ENCODE results near the gene KPNA6. TPM values are rescaled to one million over a fixed set of nuclear protein-coding genes. Genes with fewer than 3 reads are reported as not detected.

The KPNA6 gene
- total RNA-seq, 6 experiments from 2014 or later, result 116 to 132 (median 122) TPM

DNA sequence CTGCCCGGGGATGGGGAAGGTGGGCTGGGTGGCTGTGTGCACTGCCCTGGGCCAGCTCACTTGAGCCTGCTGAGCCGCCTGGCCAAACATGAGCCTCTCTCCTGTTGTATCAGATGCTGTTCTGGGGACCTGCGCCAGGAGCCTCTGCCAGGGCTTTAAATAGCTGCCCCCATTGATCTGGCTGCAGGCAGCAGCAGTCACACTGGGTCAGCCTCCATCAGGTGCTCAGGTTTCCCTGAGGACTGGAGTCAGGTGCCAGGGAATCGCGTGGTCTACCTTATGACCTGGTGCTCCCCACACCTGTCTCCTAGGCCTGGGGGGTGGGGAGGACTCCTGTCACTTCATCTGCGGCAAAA lies 91.8 kb downstream of the KPNA6 start:
- TF ChIP-seq, protein P1, sequence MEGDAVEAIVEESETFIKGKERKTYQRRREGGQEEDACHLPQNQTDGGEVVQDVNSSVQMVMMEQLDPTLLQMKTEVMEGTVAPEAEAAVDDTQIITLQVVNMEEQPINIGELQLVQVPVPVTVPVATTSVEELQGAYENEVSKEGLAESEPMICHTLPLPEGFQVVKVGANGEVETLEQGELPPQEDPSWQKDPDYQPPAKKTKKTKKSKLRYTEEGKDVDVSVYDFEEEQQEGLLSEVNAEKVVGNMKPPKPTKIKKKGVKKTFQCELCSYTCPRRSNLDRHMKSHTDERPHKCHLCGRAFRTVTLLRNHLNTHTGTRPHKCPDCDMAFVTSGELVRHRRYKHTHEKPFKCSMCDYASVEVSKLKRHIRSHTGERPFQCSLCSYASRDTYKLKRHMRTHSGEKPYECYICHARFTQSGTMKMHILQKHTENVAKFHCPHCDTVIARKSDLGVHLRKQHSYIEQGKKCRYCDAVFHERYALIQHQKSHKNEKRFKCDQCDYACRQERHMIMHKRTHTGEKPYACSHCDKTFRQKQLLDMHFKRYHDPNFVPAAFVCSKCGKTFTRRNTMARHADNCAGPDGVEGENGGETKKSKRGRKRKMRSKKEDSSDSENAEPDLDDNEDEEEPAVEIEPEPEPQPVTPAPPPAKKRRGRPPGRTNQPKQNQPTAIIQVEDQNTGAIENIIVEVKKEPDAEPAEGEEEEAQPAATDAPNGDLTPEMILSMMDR (IDR thresholded peaks at IDR 0.05), result no peak
- peak overlapping the region; percentile 91 for H3K27ac Mint-ChIP-seq
- H3K4me3 Mint-ChIP-seq, result peak overlapping the region; percentile 91
- no peak for DNase-seq
- H3K4me1 Mint-ChIP-seq (ENCODE audit: low read depth), result peaks cover 68% of the 10 kb centered on the region
- H3K27me3 Mint-ChIP-seq (ENCODE audit: insufficient read depth), result peaks cover 9% of the 10 kb centered on the region
- no peaks in the 10 kb centered on the region for H3K9me3 Mint-ChIP-seq
- peaks cover 16% of the 10 kb centered on the region for H3K36me3 Mint-ChIP-seq (ENCODE audit: low read depth)

DNA sequence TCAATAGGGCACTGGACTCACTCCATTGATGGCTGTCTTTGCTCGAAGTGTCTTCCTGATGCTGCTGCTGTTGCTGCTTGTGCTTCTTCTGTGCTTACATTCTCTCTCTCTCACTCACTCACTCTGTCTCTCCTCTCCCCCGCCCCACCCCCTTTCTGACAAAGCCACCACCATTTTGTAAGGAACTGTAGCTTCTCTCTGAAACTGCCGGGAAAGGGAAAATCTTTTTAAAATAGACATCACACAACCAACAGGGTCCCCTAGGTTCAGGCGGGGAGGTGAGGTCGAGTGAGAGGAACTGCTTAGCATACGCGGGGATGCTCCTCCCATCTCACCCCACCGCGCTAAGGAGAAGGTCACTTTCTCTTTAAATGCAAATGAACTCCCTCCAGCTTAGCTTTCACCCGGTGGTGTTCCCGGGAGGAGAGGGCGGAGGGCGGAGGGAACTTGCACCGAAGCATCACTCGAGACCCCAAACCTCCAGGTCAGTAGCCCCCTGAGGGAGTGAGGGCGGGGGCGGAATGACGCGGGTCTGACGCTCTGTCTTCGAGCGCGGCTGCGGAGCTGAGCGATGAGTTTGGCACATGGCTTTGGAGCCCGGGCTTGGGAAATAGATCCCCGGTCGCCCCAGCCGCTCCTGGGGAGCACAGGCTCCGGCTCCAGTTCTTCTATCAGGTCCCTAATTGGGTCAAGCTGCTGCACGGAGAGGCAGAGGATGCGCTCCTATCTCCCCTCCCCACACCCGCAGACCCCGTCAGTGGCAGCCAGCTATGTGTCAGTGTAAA lies 92.6 kb downstream of the KPNA6 start, which contains the start of gene CCDC28B:
Gene CCDC28B, plus strand, starts transcription at position 370 of the 785 bp plus-strand sequence. CDS start 1,341 bp downstream, outside the sequence.
- TF ChIP-seq, protein P1 (IDR thresholded peaks at IDR 0.05), result no peak
- H3K9me3 Mint-ChIP-seq, result no peaks in the 10 kb centered on the region
- H3K4me3 Mint-ChIP-seq, result peak within 1 kb of the TSS; percentile 91
- DNase-seq, result peak; percentile 74
- peaks cover 72% of the 10 kb centered on the region for H3K4me1 Mint-ChIP-seq (ENCODE audit: low read depth)
- H3K27ac Mint-ChIP-seq, result peak within 1 kb of the TSS; percentile 91
- H3K27me3 Mint-ChIP-seq (ENCODE audit: insufficient read depth), result peaks cover 9% of the 10 kb centered on the region
- H3K36me3 Mint-ChIP-seq (ENCODE audit: low read depth), result peaks cover 16% of the 10 kb centered on the region

DNA sequence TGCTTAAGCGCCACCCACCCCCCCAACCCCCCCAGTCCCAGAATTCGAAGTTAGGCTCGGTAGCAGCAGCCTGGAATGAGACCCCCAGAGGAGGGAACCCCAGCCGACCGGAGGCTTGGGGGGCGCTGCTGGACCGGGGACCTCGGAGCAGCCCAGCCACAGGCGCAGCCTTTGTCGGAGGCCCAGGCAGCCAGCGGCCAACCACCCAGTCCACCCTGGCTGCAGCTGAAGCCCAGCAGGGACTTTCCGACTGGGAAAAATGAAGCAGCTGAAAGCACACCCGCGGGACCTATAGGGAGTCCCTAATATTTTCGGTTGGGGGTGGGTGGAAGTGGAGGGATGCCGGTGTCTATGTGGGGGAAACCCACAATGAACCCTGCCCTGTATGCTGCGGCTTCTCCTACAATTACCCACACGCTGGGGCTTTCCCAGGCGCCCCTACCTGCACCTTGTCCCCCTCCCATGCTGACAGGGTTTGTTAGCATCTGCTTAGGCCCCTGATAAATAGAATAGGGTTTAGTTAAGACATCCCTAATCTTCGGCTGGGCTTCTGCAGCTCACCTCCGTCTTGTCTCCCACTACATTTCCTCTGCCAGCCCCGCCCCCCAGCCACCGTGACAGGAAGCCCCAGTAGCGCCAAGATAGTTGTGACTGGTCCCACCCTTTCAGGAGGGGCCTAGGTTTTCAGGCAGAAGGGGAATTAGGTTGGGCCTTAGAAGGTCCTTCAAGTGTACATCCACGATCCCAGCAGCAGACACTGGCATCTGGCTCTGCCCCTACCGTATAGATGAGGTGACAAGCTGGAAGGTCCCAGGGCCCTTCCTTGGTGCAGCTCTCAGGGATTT lies 93.4 kb downstream of the KPNA6 start:
- Mint-ChIP-seq H3K27me3 (ENCODE audit: insufficient read depth) (peaks cover 5% of the 10 kb centered on the region), H3K27ac (peak overlapping the region; percentile 91), H3K4me1 (ENCODE audit: low read depth) (peaks cover 70% of the 10 kb centered on the region), H3K4me3 (peak overlapping the region; percentile 91), H3K9me3 (no peaks in the 10 kb centered on the region), H3K36me3 (ENCODE audit: low read depth) (peaks cover 12% of the 10 kb centered on the region)
- TF ChIP-seq, protein P1 (IDR thresholded peaks at IDR 0.05), result peak; percentile 41; the same call in 1 of the 2 replicates
- DNase-seq, result peak; percentile 57

DNA sequence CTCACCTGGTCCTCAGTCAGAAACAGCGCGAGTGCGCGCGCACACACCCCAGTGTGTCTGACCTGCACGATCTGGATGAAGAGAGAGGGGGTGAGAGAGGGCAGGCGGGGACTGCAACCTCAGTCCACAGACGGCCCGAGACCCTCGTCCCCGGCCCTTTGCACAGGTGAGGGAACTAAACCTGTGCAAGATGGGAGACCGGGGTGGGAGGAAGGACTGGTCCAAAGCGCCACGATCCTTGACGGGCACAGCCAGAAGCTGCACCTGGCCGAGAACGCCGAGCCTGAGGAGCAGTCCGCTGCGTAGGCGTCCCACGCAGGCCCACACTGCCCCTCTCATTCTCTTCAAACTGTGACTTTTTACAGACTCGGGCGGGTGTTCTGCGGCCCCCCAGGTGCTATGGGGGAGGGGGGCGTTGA lies 97.1 kb downstream of the KPNA6 start:
- H3K4me3 Mint-ChIP-seq, result peak overlapping the region; percentile 90
- peaks cover 44% of the 10 kb centered on the region for H3K4me1 Mint-ChIP-seq (ENCODE audit: low read depth)
- TF ChIP-seq, protein P1 (IDR thresholded peaks at IDR 0.05), result no peak
- DNase-seq, result no peak
- H3K27ac Mint-ChIP-seq, result peak overlapping the region; percentile 86
- H3K36me3 Mint-ChIP-seq (ENCODE audit: low read depth), result peaks cover 7% of the 10 kb centered on the region; the same call in 1 of the 2 replicates
- H3K9me3 Mint-ChIP-seq, result no peaks in the 10 kb centered on the region
- peaks cover 1% of the 10 kb centered on the region for H3K27me3 Mint-ChIP-seq (ENCODE audit: insufficient read depth)

DNA sequence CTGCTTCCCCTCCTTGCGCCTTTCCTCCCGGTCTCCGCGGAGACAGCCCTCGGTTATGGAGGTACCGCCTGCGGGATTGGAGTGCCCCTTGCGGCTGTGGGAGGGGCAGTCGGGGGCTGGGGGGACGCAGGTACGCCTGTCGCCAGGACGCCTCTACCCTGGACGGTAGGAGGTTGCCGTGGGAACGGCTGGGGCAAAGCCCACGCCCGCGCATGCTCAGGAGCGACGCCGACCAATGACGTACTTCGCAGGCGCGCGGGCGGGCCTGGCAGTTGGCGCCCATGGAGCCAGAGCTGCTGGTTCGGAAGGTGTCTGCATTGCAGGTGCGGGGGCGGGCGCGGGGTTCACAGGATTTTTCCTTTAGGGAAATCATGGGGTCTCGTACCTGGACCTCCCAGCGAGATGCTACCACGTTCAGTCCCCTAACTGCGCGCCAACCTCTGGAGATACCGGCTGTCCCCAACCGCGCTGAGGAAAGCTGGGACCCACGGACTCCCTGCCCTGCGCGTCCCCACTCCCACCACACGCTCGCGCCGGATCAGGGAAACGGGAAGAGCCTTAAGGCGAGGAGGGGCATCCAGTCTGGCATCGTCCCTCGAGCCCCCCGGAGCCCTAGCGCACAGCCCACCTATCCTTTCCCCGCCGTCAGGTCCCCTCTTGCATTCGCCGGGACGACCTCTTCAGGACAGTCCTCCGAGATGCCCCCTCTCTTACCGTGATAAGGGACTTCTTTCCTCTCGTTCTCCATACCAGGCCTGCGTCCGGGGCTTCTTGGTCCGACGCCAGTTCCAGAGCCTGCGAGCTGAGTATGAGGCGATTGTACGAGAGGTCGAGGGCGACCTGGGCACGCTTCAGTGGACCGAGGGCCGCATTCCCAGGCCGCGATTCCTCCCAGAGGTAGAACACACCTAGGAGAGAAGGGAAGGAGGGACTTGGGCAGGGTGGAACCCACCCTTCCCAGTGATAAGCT lies 97.8 kb downstream of the KPNA6 start, which contains the start of gene IQCC:
Gene IQCC, plus strand, starts transcription at position 271 of the 970 bp plus-strand sequence. Its CDS starts 11 bp downstream, at position 282.
- H3K9me3 Mint-ChIP-seq, result no peaks in the 10 kb centered on the region
- peak within 1 kb of the TSS; percentile 86 for H3K27ac Mint-ChIP-seq
- H3K4me3 Mint-ChIP-seq, result peak within 1 kb of the TSS; percentile 90
- peaks cover 39% of the 10 kb centered on the region for H3K4me1 Mint-ChIP-seq (ENCODE audit: low read depth)
- TF ChIP-seq, protein P1 (IDR thresholded peaks at IDR 0.05), result peak; percentile 22; the same call in 1 of the 2 replicates
- DNase-seq, result peak; percentile 67
- peaks cover 1% of the 10 kb centered on the region for H3K27me3 Mint-ChIP-seq (ENCODE audit: insufficient read depth)
- peaks cover 7% of the 10 kb centered on the region; the same call in 1 of the 2 replicates for H3K36me3 Mint-ChIP-seq (ENCODE audit: low read depth)

All from HFFc6 (cell line).